ENCODE measurements around the gene CCP110.

The CCP110 gene

GRCh38 chr16:19499006-19499405 lies 24.7 kb upstream of the CCP110 start:
- no peaks in the 10 kb centered on the region for H3K9me3 Mint-ChIP-seq
- peak overlapping the region; percentile 17 for H3K27ac Mint-ChIP-seq
- intact Hi-C loops (cut with micrococcal nuclease): no loop called here
- H3K27me3 Mint-ChIP-seq: no peaks in the 10 kb centered on the region
- peaks cover 15% of the 10 kb centered on the region for H3K4me1 Mint-ChIP-seq (ENCODE audit: low read depth)
- H3K4me3 Mint-ChIP-seq: no peak overlapping the region
- H3K36me3 Mint-ChIP-seq (ENCODE audit: low read depth): peaks cover 60% of the 10 kb centered on the region

DNA sequence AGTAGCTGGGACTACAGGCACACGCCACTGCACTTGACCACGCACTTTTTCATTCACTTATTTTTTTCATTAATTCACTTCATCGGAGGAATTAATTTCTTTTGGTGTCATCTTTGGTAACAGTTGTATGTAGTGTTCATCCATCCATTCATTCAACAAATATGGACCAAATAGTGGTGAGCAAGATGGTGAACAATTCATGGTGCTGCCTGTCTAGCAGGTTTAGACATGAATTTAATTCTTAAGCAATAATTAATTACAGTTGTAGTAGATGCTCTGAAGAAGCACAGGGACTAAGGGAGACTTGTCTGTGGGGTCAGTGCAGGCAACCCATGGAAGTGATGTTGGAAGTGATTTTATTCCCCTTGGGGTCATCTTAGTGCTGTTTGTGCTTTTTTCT lies 24.3 kb upstream of the CCP110 start:
- Mint-ChIP-seq H3K36me3 (ENCODE audit: low read depth) (peaks cover 65% of the 10 kb centered on the region), H3K27ac (no peak overlapping the region)

GRCh38 chr16:19502395-19503131 lies 21.2 kb upstream of the CCP110 start:
- Mint-ChIP-seq H3K27ac (no peak overlapping the region), H3K4me3 (no peak overlapping the region), H3K9me3 (no peaks in the 10 kb centered on the region), H3K4me1 (ENCODE audit: low read depth) (peaks cover 3% of the 10 kb centered on the region), H3K36me3 (ENCODE audit: low read depth) (peaks cover 92% of the 10 kb centered on the region), H3K27me3 (no peaks in the 10 kb centered on the region)
- intact Hi-C loops (cut with micrococcal nuclease): loop anchor here (1.0 kb wide), 2 partner anchors 113 to 416 kb away; no protein-coding TSS in a partner anchor

More for the DNA sequence above, 24.3 kb upstream of the CCP110 start:
- Mint-ChIP-seq H3K4me1 (ENCODE audit: low read depth) (peaks cover 10% of the 10 kb centered on the region), H3K27me3 (no peaks in the 10 kb centered on the region), H3K4me3 (no peak overlapping the region), H3K9me3 (no peaks in the 10 kb centered on the region)
- intact Hi-C loops (cut with micrococcal nuclease): no loop called here

DNA sequence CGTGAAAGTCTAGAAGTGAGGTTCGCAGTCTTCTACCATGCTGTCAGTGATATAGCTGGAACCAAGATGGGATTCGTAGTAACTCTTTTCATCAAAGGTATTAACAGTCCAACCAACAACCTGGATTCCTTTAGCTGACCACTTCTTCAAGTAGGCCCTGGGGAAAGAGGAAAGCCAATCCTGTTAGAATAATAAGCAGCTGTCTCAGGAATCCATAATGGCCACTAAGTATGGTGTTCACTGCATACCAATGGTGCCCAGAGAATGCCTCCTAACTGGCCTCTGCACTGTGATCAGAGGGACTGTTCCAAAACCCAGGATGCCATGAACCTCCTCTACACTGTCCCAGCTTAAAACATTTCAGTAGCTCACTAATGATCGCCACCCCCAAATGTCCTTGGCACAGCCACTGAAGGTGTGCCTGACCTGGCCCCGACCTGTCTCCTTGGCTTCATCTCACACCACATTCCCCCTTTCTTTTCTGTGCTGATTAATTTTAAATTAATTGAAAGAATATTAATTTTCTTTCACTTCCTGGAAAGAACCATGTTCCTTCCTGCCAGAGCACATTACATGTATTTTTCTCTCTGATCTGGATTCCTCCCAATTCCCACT lies 20.2 kb upstream of the CCP110 start:
- H3K9me3 Mint-ChIP-seq: no peaks in the 10 kb centered on the region
- H3K4me3 Mint-ChIP-seq: no peak overlapping the region
- peaks cover 93% of the 10 kb centered on the region for H3K36me3 Mint-ChIP-seq (ENCODE audit: low read depth)
- no peak overlapping the region for H3K27ac Mint-ChIP-seq
- H3K4me1 Mint-ChIP-seq (ENCODE audit: low read depth): no peaks in the 10 kb centered on the region
- no peaks in the 10 kb centered on the region for H3K27me3 Mint-ChIP-seq
- intact Hi-C loops (cut with micrococcal nuclease): no loop called here

GRCh38 chr16:19505600-19506303 lies 18.0 kb upstream of the CCP110 start:
- Mint-ChIP-seq H3K27ac (no peak overlapping the region), H3K4me1 (ENCODE audit: low read depth) (no peaks in the 10 kb centered on the region), H3K27me3 (no peaks in the 10 kb centered on the region), H3K36me3 (ENCODE audit: low read depth) (peaks cover 86% of the 10 kb centered on the region), H3K4me3 (no peak overlapping the region), H3K9me3 (no peaks in the 10 kb centered on the region)
- intact Hi-C loops (cut with micrococcal nuclease): no loop called here

DNA sequence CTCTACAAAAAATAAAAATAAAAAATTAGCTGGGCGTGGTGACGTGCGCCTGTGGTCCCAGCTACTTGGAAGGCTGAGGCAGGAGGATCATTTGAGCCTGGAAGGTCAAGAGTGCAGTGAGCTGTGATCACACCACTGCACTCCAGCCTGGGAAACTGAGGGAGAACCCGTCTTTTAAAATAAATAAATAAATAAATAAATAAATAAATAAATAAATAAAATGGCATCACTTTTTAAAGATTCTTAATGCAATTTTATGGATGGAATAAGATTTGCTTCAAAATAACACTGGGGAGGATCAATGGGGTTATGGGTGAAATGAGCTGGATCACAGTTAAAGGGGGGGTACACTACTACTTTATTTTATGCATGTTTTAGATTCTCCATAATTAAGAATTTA lies 16.8 kb upstream of the CCP110 start:
- Mint-ChIP-seq H3K27me3 (no peaks in the 10 kb centered on the region), H3K9me3 (no peaks in the 10 kb centered on the region), H3K4me3 (no peak overlapping the region), H3K27ac (no peak overlapping the region), H3K4me1 (ENCODE audit: low read depth) (peaks cover 7% of the 10 kb centered on the region), H3K36me3 (ENCODE audit: low read depth) (peaks cover 76% of the 10 kb centered on the region)
- intact Hi-C loops (cut with micrococcal nuclease): no loop called here

GRCh38 chr16:19507867-19508266 lies 15.9 kb upstream of the CCP110 start:
- Mint-ChIP-seq H3K36me3 (ENCODE audit: low read depth) (peaks cover 74% of the 10 kb centered on the region), H3K9me3 (no peaks in the 10 kb centered on the region), H3K4me3 (no peak overlapping the region), H3K27ac (no peak overlapping the region), H3K4me1 (ENCODE audit: low read depth) (peaks cover 14% of the 10 kb centered on the region), H3K27me3 (no peaks in the 10 kb centered on the region)
- intact Hi-C loops (cut with micrococcal nuclease): no loop called here

DNA sequence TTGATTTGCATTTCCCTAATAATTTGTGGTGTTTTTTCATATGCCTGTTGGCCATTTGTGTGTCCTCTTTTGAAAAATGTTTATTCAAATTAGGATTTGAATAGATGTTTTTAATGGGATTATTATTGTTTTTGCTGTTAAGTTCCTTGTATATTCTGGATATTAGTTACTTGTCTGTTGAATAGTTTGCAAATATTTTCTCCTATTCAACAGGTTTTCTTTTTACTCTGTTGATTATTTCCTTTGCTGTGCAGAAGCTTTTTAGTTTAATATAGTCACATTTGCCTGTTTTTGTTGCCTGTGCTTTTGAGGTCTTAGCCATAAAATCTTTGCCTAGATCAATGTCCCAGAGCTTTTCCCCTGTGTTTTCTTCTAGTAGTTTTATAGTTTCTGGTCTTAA lies 11.4 kb upstream of the CCP110 start:
- peaks cover 40% of the 10 kb centered on the region for H3K4me1 Mint-ChIP-seq (ENCODE audit: low read depth)
- peaks cover 64% of the 10 kb centered on the region for H3K36me3 Mint-ChIP-seq (ENCODE audit: low read depth)
- intact Hi-C loops (cut with micrococcal nuclease): no loop called here
- H3K9me3 Mint-ChIP-seq: no peaks in the 10 kb centered on the region
- H3K4me3 Mint-ChIP-seq: no peak overlapping the region
- no peaks in the 10 kb centered on the region for H3K27me3 Mint-ChIP-seq
- peak overlapping the region; percentile 86 for H3K27ac Mint-ChIP-seq

DNA sequence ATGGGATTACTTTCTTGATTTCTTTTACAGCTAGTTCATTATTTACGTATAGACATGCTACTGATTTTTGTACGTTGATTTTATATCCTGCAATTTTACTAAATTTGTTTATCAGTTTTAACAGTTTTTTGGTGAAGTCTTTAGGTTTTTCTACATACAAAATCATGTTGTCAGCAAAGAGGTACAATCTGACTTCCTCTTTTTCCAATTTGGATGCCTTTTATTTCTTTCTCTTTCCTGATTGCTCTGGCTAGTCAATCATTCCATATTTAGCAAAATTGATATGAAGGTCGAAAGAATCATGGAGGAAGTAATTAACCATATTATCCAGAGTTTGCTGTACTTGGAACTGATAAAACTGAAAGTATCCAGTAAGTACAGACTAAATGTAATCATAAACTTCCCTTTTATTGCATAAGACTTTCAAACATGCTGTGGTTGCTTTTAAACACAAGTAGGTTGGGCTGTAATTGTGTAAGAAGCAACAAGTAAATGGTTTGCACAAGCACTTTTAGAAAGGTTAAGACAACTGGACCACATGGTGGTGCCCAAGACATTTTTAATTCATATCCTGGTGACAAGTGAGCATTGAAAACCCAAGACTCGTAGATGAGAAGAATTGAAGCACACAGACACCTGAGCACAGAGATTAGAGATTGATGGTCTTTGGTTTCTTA lies 10.2 kb upstream of the CCP110 start:
- Mint-ChIP-seq H3K27ac (peak overlapping the region; percentile 86), H3K36me3 (ENCODE audit: low read depth) (peaks cover 63% of the 10 kb centered on the region), H3K9me3 (no peaks in the 10 kb centered on the region), H3K4me1 (ENCODE audit: low read depth) (peaks cover 48% of the 10 kb centered on the region), H3K4me3 (peak overlapping the region; percentile 59), H3K27me3 (no peaks in the 10 kb centered on the region)
- intact Hi-C loops (cut with micrococcal nuclease): no loop called here

GRCh38 chr16:19515757-19516156 lies 8.0 kb upstream of the CCP110 start:
- H3K4me1 Mint-ChIP-seq (ENCODE audit: low read depth): peaks cover 59% of the 10 kb centered on the region
- H3K4me3 Mint-ChIP-seq: no peak overlapping the region
- H3K27ac Mint-ChIP-seq: peak overlapping the region; percentile 51
- H3K27me3 Mint-ChIP-seq: no peaks in the 10 kb centered on the region
- H3K9me3 Mint-ChIP-seq: no peaks in the 10 kb centered on the region
- intact Hi-C loops (cut with micrococcal nuclease): no loop called here
- peaks cover 54% of the 10 kb centered on the region for H3K36me3 Mint-ChIP-seq (ENCODE audit: low read depth)

DNA sequence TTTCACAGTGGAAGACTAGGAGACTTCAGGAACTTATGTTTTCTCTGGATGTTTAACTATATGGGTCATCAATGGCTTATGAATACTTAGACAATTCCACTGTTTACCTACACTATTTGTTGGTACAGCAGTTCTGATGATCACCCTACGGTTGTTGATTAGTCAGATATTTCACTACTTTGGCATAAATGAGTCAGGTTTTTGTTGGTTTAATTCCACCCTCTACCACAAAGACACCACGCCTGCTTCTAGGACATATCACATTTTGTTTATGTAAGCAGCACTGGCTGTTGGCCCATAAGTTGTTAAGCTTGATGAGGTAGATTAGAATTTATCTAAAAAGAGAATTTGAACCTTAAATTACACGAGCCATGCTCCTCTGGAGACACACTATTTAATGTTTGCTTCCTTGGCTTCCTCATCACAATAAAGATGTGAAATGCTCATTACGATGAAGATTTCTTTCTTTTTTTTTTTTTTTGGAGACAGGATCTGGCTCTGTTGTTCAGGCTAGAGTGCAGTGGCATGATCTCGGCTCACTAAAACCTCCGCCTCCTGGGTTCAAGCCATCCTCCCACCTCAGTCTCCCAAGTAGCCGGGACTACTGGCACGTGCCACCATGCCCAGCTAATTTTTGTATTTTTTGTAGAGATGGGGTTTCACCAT lies 6.2 kb upstream of the CCP110 start:
- Mint-ChIP-seq H3K9me3 (no peaks in the 10 kb centered on the region), H3K4me1 (ENCODE audit: low read depth) (peaks cover 65% of the 10 kb centered on the region), H3K4me3 (no peak overlapping the region), H3K36me3 (ENCODE audit: low read depth) (peaks cover 59% of the 10 kb centered on the region), H3K27me3 (no peaks in the 10 kb centered on the region), H3K27ac (peak overlapping the region; percentile 76)
- intact Hi-C loops (cut with micrococcal nuclease): no loop called here

- Mint-ChIP-seq H3K9me3 (no peaks in the 10 kb centered on the region), H3K36me3 (ENCODE audit: low read depth) (peaks cover 50% of the 10 kb centered on the region), H3K4me3 (no peak overlapping the region), H3K4me1 (ENCODE audit: low read depth) (peaks cover 58% of the 10 kb centered on the region), H3K27me3 (no peaks in the 10 kb centered on the region), H3K27ac (no peak overlapping the region)
- intact Hi-C loops (cut with micrococcal nuclease): no loop called here
These were observed 5.4 kb upstream of the CCP110 start for GRCh38 chr16:19518388-19518787.

DNA sequence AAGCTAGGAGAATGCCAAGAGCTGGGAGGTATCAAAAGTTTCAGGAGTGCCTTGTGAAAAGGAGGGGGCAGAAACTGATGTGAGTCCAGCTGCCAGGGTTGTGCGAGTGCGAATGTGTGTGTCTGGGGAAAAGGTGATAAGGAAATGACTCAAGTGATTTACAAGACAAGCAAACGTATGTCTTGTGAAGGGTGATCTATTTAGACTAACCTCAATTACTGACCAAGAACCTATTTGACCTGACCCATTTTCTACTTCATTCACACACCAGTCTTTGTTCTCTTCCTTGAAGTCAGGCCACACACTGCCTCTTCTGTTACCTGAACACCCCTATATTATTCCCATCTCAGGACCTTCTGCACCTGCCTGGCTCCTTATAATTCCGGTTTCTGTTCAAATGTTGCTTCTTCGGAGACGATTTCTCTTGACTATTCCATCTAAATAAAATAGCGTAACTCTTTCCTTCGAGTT lies 2.8 kb upstream of the CCP110 start:
- intact Hi-C loops (cut with micrococcal nuclease): loop anchor here (10.0 kb wide), 1 partner anchor 456 kb away; the partner anchor contains the start of gene COQ7
- peak overlapping the region; percentile 96 for H3K27ac Mint-ChIP-seq
- no peaks in the 10 kb centered on the region for H3K9me3 Mint-ChIP-seq
- peaks cover 42% of the 10 kb centered on the region for H3K36me3 Mint-ChIP-seq (ENCODE audit: low read depth)
- H3K4me1 Mint-ChIP-seq (ENCODE audit: low read depth): peaks cover 58% of the 10 kb centered on the region
- H3K27me3 Mint-ChIP-seq: no peaks in the 10 kb centered on the region
- H3K4me3 Mint-ChIP-seq: peak overlapping the region; percentile 90
